Neural crest cell (in vitro differentiated cells): ENCODE results near the gene TTC24. TPM values are rescaled to one million over a fixed set of nuclear protein-coding genes. Genes with fewer than 3 reads are reported as not detected.

Source experiments
- DNase-seq: peaks from one replicate; pipeline ENCODE4 v3.0.0; 2021; ENCODE audit warnings: low read depth, mixed read lengths, low spot score
- H3K27ac Mint-ChIP-seq: one replicate; pipeline ENCODE4 v1.8.0; 2021; ENCODE audit warnings: mild to moderate bottlenecking, mixed read lengths; ENCODE audit not compliant: unreplicated experiment
- H3K27me3 Mint-ChIP-seq: 2 replicates; pipeline ENCODE4 v1.8.0; 2021; ENCODE audit warnings: low read depth, mild to moderate bottlenecking, mixed read lengths
- H3K36me3 Mint-ChIP-seq: 2 replicates; pipeline ENCODE4 v1.8.0; 2021; ENCODE audit warnings: low read depth, mild to moderate bottlenecking, mixed read lengths
- H3K4me1 Mint-ChIP-seq: 2 replicates; pipeline ENCODE4 v1.8.0; 2021; ENCODE audit warnings: mixed read lengths
- H3K4me3 Mint-ChIP-seq: one replicate; pipeline ENCODE4 v1.8.0; 2021; ENCODE audit warnings: mild to moderate bottlenecking, mixed read lengths
- H3K9me3 Mint-ChIP-seq: 2 replicates; pipeline ENCODE4 v1.8.0; 2021; ENCODE audit warnings: mixed read lengths
- total RNA-seq: library from RNA; stranded (reverse); gene quantifications from 2 replicates; pipeline ENCODE4 v1.2.1, GENCODE V29; 2021
- TF ChIP-seq, protein P1 (sequence below): fragments of 200-600 bp; sonication (generic); conservative IDR thresholded peaks from 2 replicates; pipeline ENCODE4 v1.5.0; 2021; ENCODE audit warnings: antibody characterized with exemption, mild to moderate bottlenecking

Gene TTC24
- total RNA-seq, 1 donor from 2014 or later = not detected

DNA sequence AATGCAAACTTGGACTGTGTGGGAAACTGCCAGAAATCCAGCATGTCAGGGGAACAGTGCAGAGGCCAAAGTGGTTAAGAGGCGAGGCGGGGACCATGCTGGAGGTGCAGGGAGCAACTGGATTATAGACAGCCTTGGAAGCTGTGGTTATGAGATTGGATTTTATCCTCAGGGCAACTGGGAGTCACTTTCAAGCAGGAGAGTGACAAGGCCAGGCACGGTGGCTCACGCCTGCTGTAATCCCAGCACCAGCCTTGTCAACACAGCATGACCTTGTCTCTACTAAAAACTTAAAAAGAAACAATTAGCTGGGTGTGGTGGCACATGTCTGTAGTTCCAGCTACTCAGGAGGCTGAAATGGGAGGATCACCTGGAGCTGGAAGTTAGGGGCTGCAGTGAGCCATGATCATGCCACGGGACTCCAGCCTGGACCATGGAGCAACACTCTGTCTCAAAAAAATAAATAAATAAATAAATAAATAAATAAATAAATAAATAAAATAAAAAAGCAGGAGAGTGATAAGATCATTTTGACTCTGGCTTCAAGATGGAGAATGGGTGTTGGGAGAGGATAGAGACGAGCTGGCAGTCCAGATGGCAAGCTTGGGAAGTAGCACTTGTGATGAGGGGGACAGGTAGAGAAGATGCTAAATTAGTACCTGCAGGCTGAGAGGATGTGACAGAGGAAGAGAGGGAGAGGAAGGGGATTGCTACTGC, 43.2 kb downstream of the TTC24 start:
- peaks cover 81% of the 10 kb centered on the region for H3K27me3 Mint-ChIP-seq
- H3K27ac Mint-ChIP-seq = no peak overlapping the region
- H3K4me3 Mint-ChIP-seq = peak overlapping the region; percentile 38
- no peak for DNase-seq
- no peaks in the 10 kb centered on the region for H3K9me3 Mint-ChIP-seq
- TF ChIP-seq, protein P1, sequence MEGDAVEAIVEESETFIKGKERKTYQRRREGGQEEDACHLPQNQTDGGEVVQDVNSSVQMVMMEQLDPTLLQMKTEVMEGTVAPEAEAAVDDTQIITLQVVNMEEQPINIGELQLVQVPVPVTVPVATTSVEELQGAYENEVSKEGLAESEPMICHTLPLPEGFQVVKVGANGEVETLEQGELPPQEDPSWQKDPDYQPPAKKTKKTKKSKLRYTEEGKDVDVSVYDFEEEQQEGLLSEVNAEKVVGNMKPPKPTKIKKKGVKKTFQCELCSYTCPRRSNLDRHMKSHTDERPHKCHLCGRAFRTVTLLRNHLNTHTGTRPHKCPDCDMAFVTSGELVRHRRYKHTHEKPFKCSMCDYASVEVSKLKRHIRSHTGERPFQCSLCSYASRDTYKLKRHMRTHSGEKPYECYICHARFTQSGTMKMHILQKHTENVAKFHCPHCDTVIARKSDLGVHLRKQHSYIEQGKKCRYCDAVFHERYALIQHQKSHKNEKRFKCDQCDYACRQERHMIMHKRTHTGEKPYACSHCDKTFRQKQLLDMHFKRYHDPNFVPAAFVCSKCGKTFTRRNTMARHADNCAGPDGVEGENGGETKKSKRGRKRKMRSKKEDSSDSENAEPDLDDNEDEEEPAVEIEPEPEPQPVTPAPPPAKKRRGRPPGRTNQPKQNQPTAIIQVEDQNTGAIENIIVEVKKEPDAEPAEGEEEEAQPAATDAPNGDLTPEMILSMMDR = no peak
- H3K4me1 Mint-ChIP-seq = peaks cover 17% of the 10 kb centered on the region
- H3K36me3 Mint-ChIP-seq = no peaks in the 10 kb centered on the region

DNA sequence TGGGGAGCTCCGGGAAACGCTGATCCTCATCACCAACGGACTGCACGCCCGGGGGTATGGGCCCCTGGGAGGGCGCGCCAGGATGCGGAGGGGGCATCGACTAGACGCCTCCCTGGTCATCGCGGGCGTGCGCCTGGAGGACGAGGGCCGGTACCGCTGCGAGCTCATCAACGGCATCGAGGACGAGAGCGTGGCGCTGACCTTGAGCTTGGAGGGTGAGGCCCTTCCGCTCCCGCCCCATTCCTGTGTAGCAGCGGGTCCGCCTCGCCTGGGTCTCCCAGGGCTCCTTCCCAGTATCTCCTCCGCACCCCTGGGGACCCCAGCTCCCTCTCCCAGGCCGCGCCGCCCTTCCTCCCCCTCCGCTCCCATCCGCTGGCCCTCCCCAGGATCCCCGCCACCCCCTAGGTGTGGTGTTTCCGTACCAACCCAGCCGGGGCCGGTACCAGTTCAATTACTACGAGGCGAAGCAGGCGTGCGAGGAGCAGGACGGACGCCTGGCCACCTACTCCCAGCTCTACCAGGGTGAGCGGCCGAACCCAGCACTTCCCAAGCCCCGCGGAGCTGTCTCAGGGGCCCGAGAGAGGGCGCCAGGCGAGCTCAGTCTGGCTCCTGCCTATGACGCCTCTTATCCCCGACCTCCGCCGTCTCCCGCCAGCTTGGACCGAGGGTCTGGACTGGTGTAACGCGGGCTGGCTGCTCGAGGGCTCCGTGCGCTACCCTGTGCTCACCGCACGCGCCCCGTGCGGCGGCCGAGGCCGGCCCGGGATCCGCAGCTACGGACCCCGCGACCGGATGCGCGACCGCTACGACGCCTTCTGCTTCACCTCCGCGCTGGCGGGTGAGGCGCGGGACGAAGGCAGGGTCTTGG, 44.7 kb downstream of the TTC24 start:
- no peak overlapping the region for H3K27ac Mint-ChIP-seq
- peaks cover 11% of the 10 kb centered on the region for H3K4me1 Mint-ChIP-seq
- DNase-seq = peak; percentile 65
- H3K27me3 Mint-ChIP-seq = peaks cover 81% of the 10 kb centered on the region
- H3K36me3 Mint-ChIP-seq = no peaks in the 10 kb centered on the region
- TF ChIP-seq, protein P1 = peak; percentile 52
- peak overlapping the region; percentile 39 for H3K4me3 Mint-ChIP-seq
- H3K9me3 Mint-ChIP-seq = no peaks in the 10 kb centered on the region

DNA sequence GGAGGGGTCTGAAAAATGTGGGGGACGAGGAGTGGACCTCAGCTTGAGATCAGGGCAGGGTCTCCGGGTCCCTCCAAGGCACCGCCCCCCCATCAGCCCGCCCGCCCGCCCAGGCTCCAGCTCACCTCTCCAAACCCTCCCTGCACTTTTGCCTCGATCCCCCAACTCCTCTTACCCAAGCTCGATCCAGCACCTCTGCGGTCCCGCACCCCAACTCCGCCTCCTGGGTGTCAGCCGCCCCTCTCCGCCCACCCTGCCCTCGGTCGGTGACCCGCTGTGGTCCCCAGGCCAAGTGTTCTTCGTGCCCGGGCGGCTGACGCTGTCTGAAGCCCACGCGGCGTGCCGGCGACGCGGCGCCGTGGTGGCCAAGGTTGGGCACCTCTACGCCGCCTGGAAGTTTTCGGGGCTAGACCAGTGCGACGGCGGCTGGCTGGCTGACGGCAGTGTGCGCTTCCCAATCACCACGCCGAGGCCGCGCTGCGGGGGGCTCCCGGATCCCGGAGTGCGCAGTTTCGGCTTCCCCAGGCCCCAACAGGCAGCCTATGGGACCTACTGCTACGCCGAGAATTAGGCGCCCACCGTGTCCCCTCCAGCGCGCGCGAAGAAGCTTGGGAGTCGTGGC, 45.4 kb downstream of the TTC24 start:
- H3K4me1 Mint-ChIP-seq = peaks cover 5% of the 10 kb centered on the region
- TF ChIP-seq, protein P1 = no peak
- H3K27me3 Mint-ChIP-seq = peaks cover 76% of the 10 kb centered on the region
- no peak for DNase-seq
- no peaks in the 10 kb centered on the region for H3K36me3 Mint-ChIP-seq
- H3K4me3 Mint-ChIP-seq = no peak overlapping the region
- H3K27ac Mint-ChIP-seq = no peak overlapping the region
- H3K9me3 Mint-ChIP-seq = no peaks in the 10 kb centered on the region

DNA sequence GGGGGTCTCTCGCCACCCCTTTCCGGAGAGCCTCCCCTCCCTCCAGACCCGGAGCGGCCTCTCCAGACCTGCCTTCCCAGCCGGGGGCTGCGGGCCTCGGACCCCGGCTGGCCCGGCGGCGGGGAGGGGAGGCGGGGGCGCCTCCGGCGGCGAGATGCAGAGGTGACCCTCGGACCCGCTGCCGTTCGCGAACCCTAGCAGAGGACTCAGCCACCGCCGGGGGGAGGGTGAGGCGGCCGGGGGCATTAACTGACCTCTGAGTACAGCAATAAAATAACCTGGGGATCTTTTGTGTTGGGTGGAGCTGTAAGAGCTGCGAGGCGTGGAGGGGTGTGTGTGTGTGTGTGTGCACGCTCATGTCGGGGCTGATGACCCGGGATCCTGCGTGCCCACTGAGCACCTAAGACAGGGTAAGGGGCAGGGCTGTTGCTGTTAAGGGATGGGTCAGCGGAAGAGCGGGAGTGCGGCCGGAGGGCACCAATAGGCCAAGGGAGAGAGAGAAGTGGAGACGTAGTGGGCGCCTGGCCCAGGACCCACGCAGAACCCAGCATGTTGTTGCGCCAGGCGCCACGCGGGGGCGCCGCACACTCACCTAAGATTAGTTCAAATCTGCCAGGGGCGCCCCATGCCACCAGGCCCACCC, 46.0 kb downstream of the TTC24 start:
- TF ChIP-seq, protein P1 = peak; percentile 83
- Mint-ChIP-seq H3K4me1 (peaks cover 5% of the 10 kb centered on the region), H3K27me3 (peaks cover 75% of the 10 kb centered on the region), H3K9me3 (no peaks in the 10 kb centered on the region), H3K27ac (no peak overlapping the region), H3K4me3 (peak overlapping the region; percentile 62), H3K36me3 (no peaks in the 10 kb centered on the region)
- DNase-seq = peak; percentile 67

DNA sequence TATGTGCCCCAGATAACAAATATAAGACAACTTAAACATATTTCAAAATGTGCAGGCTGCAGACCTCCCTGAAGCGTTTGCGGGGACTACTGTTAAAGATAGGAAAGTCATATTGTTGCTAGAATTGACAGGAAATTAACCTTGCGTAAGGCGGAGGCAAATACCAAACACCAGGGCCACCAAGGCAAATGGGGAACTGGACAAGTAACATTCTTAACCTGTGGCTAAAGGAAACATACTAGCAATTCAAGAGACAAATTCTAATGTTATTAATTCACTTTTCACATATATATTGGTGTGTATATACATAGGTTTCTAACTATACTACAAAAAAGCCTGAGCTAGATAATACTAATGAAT, 46.5 kb downstream of the TTC24 start:
- peak overlapping the region; percentile 62 for H3K4me3 Mint-ChIP-seq
- peaks cover 5% of the 10 kb centered on the region for H3K4me1 Mint-ChIP-seq

More for the DNA sequence above, 46.5 kb downstream of the TTC24 start:
- H3K27ac Mint-ChIP-seq = no peak overlapping the region
- H3K36me3 Mint-ChIP-seq = no peaks in the 10 kb centered on the region
- DNase-seq = no peak
- TF ChIP-seq, protein P1 = peak; percentile 20
- no peaks in the 10 kb centered on the region for H3K9me3 Mint-ChIP-seq
- H3K27me3 Mint-ChIP-seq = peaks cover 76% of the 10 kb centered on the region
